ENCODE data around the gene GNG7. TPM values are rescaled to one million over a fixed set of nuclear protein-coding genes. Genes with fewer than 3 reads are reported as not detected.

GNG7 gene
- total RNA-seq, 2 donors from 2014 or later = 5.7 to 12.9 TPM

DNA sequence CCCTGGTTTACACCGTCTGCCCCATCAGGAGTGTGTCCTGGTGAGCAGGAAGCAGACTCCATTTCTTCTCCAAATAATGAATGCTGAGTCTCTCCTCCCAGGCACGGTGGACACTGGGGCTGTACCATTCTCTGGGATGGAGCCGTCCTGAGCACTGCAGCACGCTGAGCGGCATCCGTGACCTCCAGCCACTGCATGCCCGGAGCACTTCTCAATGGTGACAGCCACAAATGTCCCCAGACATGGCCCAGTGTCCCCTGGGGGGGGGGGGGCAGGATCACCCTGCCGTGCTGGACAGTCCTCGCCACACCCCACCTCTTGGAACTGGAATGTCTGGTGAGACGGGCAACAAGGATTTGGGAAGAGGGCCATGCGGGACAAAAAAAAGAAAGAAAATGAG, 37.4 kb downstream of the GNG7 start:
- H3K27me3 ChIP-seq = no peaks in the 10 kb centered on the region
- ATAC-seq = no peak
- 88 to 92% methylated on average over 10 to 11 of the region's 11 CpGs for WGBS, 2 donors
- no peak overlapping the region for H3K27ac ChIP-seq
- no peaks in the 10 kb centered on the region for H3K4me1 ChIP-seq
- H3K4me3 ChIP-seq = no peak overlapping the region
- no peaks in the 10 kb centered on the region for H3K9me3 ChIP-seq
- no peak for TF ChIP-seq POLR2A (IDR thresholded peaks at IDR 0.05)
- TF ChIP-seq, protein P1, sequence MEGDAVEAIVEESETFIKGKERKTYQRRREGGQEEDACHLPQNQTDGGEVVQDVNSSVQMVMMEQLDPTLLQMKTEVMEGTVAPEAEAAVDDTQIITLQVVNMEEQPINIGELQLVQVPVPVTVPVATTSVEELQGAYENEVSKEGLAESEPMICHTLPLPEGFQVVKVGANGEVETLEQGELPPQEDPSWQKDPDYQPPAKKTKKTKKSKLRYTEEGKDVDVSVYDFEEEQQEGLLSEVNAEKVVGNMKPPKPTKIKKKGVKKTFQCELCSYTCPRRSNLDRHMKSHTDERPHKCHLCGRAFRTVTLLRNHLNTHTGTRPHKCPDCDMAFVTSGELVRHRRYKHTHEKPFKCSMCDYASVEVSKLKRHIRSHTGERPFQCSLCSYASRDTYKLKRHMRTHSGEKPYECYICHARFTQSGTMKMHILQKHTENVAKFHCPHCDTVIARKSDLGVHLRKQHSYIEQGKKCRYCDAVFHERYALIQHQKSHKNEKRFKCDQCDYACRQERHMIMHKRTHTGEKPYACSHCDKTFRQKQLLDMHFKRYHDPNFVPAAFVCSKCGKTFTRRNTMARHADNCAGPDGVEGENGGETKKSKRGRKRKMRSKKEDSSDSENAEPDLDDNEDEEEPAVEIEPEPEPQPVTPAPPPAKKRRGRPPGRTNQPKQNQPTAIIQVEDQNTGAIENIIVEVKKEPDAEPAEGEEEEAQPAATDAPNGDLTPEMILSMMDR (IDR thresholded peaks at IDR 0.05) = no peak
- H3K36me3 ChIP-seq (replicated peaks in 1 of 2; ENCODE audit: insufficient read depth in 1 of 2, low read depth in 2 of 2) = no peaks in the 10 kb centered on the region
- DNase-seq = no peak
- intact Hi-C loops (cut with DNase I) = loop anchor here (10.0 kb wide), 1 partner anchor 480 kb away; no protein-coding TSS in a partner anchor

DNA sequence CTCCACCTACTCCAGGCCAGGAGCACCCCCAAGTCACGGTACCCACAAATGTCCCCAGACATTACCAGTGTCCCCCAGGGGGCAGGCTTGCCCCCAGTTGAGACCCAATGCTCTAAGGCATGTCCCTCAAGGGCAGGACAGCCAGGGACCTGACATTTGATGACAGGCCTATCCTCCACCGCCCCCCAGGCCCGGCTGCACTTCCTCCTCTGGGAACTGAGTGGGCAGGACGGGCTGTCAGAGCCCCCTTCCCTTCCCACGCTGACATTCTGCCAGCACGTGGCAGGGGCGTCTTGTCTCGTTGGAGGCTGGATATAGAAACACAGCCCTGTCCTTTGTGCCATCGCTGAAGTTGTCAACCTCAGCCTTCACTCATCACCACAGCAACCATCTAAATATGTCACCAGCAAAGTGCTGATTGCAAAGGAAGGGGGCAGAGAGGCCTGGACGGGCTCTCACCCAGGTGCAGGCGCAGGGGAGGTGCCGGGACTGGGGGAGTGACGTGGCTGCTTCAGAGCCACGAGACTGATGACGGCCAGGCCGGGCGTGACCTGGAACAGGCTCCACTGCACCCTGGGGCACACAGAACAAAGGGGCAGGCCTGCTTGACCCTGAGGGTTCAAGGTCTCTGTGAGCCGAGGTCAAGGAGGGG, 38.4 kb downstream of the GNG7 start:
- Histone ChIP-seq H3K27ac (no peak overlapping the region), H3K4me3 (no peak overlapping the region), H3K4me1 (no peaks in the 10 kb centered on the region), H3K9me3 (no peaks in the 10 kb centered on the region), H3K36me3 (replicated peaks in 1 of 2; ENCODE audit: insufficient read depth in 1 of 2, low read depth in 2 of 2) (no peaks in the 10 kb centered on the region), H3K27me3 (no peaks in the 10 kb centered on the region)
- intact Hi-C loops (cut with DNase I) = loop anchor here (10.0 kb wide), 1 partner anchor 481 kb away; no protein-coding TSS in a partner anchor
- ATAC-seq (no peak), DNase-seq (peak in 3 of 4 donors; percentile 20 to 35 (median 32))
- TF ChIP-seq POLR2A (IDR thresholded peaks at IDR 0.05) = no peak
- TF ChIP-seq, protein P1 (IDR thresholded peaks at IDR 0.05) = no peak
- 69 to 88% methylated on average over 9 to 18 of the region's 18 CpGs for WGBS, 2 donors

DNA sequence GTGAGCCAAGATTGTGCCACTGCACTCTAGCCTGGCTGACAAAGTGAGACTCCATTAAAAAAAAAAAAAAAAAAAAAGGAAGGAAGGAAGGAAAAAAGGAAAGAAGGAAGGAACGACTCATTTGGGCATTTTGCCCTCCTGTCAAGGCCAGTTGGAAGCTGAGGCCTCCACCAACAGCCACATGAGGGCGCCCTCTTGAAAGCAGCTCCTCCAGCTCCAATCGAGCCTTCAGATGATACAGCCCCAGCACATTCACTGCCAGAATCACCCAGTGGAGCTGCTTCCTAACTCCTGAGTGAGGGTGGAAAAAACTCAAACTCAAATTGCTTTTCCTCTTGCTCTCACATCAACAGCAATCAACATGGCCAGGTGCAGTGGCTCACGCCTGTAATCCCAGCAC, 40.9 kb downstream of the GNG7 start:
- no peak overlapping the region for H3K27ac ChIP-seq
- no peaks in the 10 kb centered on the region for H3K4me1 ChIP-seq
- DNase-seq (no peak), ATAC-seq (no peak)
- no peak overlapping the region for H3K4me3 ChIP-seq
- no peaks in the 10 kb centered on the region for H3K36me3 ChIP-seq (replicated peaks in 1 of 2; ENCODE audit: insufficient read depth in 1 of 2, low read depth in 2 of 2)
- WGBS, 2 donors = 67 to 79% methylated on average over 4 of the region's 4 CpGs
- TF ChIP-seq, protein P1 (IDR thresholded peaks at IDR 0.05) = no peak
- TF ChIP-seq POLR2A (IDR thresholded peaks at IDR 0.05) = no peak
- H3K27me3 ChIP-seq = no peaks in the 10 kb centered on the region
- intact Hi-C loops (cut with DNase I) = loop anchor here (10.0 kb wide), 1 partner anchor 483 kb away; no protein-coding TSS in a partner anchor
- H3K9me3 ChIP-seq = no peaks in the 10 kb centered on the region

DNA sequence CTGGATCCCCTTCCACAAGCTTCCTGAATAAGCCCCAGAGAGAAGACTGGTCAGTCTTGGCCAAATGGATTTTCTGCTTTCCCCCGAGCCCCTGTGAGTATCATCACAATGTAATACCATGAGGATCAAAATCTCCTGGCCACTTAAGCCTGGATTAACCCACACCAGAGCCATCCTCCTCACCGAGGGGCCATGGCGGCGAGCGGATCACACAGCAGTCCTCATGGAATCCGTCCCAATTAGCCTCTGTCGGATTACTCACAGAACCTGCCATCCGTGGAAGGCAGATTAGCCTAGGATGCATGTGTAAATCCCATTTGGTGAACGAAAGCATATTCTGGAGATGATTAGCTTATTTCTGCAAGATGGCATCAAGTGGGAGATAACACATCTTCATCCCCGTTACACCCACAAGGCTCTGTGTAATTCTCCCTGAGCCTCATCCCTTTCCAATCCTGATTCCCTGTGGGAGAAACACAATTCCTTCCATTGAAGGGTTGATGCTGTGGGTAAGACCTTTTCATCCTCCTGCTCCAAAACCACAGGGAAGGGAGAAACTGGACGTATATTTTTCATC, 42.5 kb downstream of the GNG7 start:
- DNase-seq = no peak
- Histone ChIP-seq H3K4me3 (no peak overlapping the region), H3K9me3 (no peaks in the 10 kb centered on the region), H3K27me3 (no peaks in the 10 kb centered on the region), H3K27ac (no peak overlapping the region), H3K4me1 (no peaks in the 10 kb centered on the region), H3K36me3 (replicated peaks in 1 of 2; ENCODE audit: insufficient read depth in 1 of 2, low read depth in 2 of 2) (no peaks in the 10 kb centered on the region)
- no peak for TF ChIP-seq POLR2A (IDR thresholded peaks at IDR 0.05)
- TF ChIP-seq, protein P1 (IDR thresholded peaks at IDR 0.05) = no peak
- 84% methylated on average over 11 of the region's 11 CpGs for WGBS, 2 donors
- intact Hi-C loops (cut with DNase I) = loop anchor here (10.0 kb wide), 2 partner anchors 215 to 485 kb away; no protein-coding TSS in a partner anchor
- no peak for ATAC-seq
